CD4-positive, alpha-beta T cell (primary cell): ENCODE data around the gene SYT9. TPM values are rescaled to one million over a fixed set of nuclear protein-coding genes. Genes with fewer than 3 reads are reported as not detected.

Experiments used
- ATAC-seq: fragments of 200-7000 bp; cut with Tn5 transposase; one replicate; pipeline ENCODE4 v1.10.0; 2022; ENCODE audit warnings: mild to moderate bottlenecking; ENCODE audit not compliant: poor library complexity
- CTCF ChIA-PET: fragments of 350-600 bp; sonication (Branson Sonifier 250); formaldehyde crosslinking; loops from one replicate; lab custom pipeline; 2021; ENCODE audit warnings: antibody characterized with exemption, inconsistent platforms; lab: Charles Lee
- POLR2A ChIA-PET: fragments of 350-600 bp; sonication (Branson Sonifier 250); formaldehyde crosslinking; loops from one replicate; lab custom pipeline; 2021; ENCODE audit warnings: antibody characterized with exemption, inconsistent platforms; lab: Charles Lee
- DNase-seq, 14 experiments: peaks; one replicate each; pipeline ENCODE4 v3.0.0-alpha.2; 2013 to 2020; ENCODE audit warnings: mixed read lengths in 2 of 14
- H3K27ac ChIP-seq, 2 donors: one replicate each; pipeline versions ENCODE4 v1.5.1 to v1.7.0; 2013; ENCODE audit warnings: low read length in 2 of 2, low read depth in 1 of 2, mild to moderate bottlenecking in 1 of 2
- H3K27me3 ChIP-seq, 2 experiments: 1 replicate in 1 of 2; 2 replicates in 1 of 2; pipeline versions ENCODE4 v1.6.1 to v1.7.0; 2013; ENCODE audit warnings: low read length in 2 of 2, control low read depth in 1 of 2, mild to moderate bottlenecking in 1 of 2, moderate library complexity in 1 of 2; ENCODE audit not compliant: insufficient read depth in 2 of 2, control insufficient read depth in 1 of 2
- H3K36me3 ChIP-seq: one replicate; pipeline ENCODE4 v1.6.1; 2013; ENCODE audit warnings: low read length, control low read depth; ENCODE audit not compliant: insufficient read depth
- H3K4me1 ChIP-seq: one replicate; pipeline ENCODE4 v1.6.1; 2013; ENCODE audit warnings: low read length, control low read depth; ENCODE audit not compliant: insufficient read depth
- H3K4me3 ChIP-seq: one replicate; pipeline ENCODE4 v1.5.1; 2013; ENCODE audit warnings: mild to moderate bottlenecking, low read length, moderate library complexity
- H3K9me3 ChIP-seq, 2 experiments: 1 replicate in 1 of 2; 2 replicates in 1 of 2; pipeline versions ENCODE4 v1.6.1 to v1.7.0; 2013; ENCODE audit warnings: low read length in 2 of 2, mild to moderate bottlenecking in 2 of 2, control low read depth in 1 of 2, moderate library complexity in 1 of 2; ENCODE audit not compliant: control insufficient read depth in 1 of 2, insufficient read depth in 1 of 2
- H3K27ac Mint-ChIP-seq: one replicate; pipeline ENCODE4 v1.8.0; 2020; ENCODE audit warnings: mixed read lengths
- H3K27me3 Mint-ChIP-seq: one replicate; pipeline ENCODE4 v1.8.0; 2021; ENCODE audit warnings: mixed read lengths
- H3K36me3 Mint-ChIP-seq: one replicate; pipeline ENCODE4 v1.8.0; 2021; ENCODE audit warnings: low read depth, mixed read lengths
- H3K4me1 Mint-ChIP-seq: one replicate; pipeline ENCODE4 v1.8.0; 2021; ENCODE audit warnings: low read depth, mixed read lengths
- H3K4me3 Mint-ChIP-seq: one replicate; pipeline ENCODE4 v1.8.0; 2020; ENCODE audit warnings: mild to moderate bottlenecking, mixed read lengths
- H3K9me3 Mint-ChIP-seq: one replicate; pipeline ENCODE4 v1.8.0; 2020; ENCODE audit warnings: mixed read lengths
- intact Hi-C, 2 experiments: fragments of 100-400 bp; cut with DNase I in 1 of 2; cut with micrococcal nuclease in 1 of 2; formaldehyde crosslinking; loops; one replicate each; pipeline versions ENCODE4 v1.15.1 to v1.9.0; 2023 to 2025; cut with DNase I, micrococcal nuclease
- total RNA-seq, 174 experiments: library from RNA in 2 of 174; stranded (reverse) in 2 of 174; gene quantifications; one replicate each; pipeline ENCODE4 v1.2.3 and lab custom pipeline; 2021 to 2026
- TF ChIP-seq, protein P1 (sequence below): fragments of 200-600 bp; IDR thresholded peaks from one replicate; pipeline ENCODE4 v1.8.0; 2022; ENCODE audit warnings: antibody characterized with exemption, mild to moderate bottlenecking

SYT9 gene
- total RNA-seq, 2 experiments from 2014 or later: not detected

DNA sequence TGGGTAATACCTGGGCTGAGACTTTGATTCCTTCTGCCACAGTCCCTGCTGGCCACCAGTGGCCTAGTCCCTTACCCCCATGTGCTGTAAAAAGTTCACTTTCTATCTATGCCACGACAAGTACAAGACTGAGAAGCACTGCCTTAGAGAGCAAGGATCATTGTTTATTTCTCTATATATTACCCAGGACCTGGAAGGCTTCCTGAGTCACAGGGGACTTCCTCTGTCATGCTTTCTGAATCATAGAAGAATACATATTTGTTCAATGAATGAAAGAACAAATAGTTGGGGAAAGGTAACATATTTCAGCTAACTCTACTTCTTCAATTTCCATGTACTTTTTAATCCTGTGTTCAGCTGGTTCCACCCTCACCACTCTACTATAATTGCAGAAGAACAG, 5.5 kb upstream of the SYT9 start:
- no peak overlapping the region for H3K27ac ChIP-seq
- no peaks in the 10 kb centered on the region for H3K36me3 ChIP-seq
- H3K4me1 ChIP-seq: no peaks in the 10 kb centered on the region
- H3K9me3 ChIP-seq: no peaks in the 10 kb centered on the region
- intact Hi-C loops: no loop called here
- no peak overlapping the region for H3K4me3 ChIP-seq
- Mint-ChIP-seq H3K36me3 (no peaks in the 10 kb centered on the region), H3K27me3 (peaks cover 47% of the 10 kb centered on the region), H3K9me3 (no peaks in the 10 kb centered on the region), H3K4me3 (no peak overlapping the region), H3K27ac (no peak overlapping the region), H3K4me1 (no peaks in the 10 kb centered on the region)
- ATAC-seq (no peak), DNase-seq (no peak)
- TF ChIP-seq, protein P1, sequence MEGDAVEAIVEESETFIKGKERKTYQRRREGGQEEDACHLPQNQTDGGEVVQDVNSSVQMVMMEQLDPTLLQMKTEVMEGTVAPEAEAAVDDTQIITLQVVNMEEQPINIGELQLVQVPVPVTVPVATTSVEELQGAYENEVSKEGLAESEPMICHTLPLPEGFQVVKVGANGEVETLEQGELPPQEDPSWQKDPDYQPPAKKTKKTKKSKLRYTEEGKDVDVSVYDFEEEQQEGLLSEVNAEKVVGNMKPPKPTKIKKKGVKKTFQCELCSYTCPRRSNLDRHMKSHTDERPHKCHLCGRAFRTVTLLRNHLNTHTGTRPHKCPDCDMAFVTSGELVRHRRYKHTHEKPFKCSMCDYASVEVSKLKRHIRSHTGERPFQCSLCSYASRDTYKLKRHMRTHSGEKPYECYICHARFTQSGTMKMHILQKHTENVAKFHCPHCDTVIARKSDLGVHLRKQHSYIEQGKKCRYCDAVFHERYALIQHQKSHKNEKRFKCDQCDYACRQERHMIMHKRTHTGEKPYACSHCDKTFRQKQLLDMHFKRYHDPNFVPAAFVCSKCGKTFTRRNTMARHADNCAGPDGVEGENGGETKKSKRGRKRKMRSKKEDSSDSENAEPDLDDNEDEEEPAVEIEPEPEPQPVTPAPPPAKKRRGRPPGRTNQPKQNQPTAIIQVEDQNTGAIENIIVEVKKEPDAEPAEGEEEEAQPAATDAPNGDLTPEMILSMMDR: no peak
- POLR2A ChIA-PET: no interaction called here
- peaks cover 13% of the 10 kb centered on the region in 2 experiments for H3K27me3 ChIP-seq
- CTCF ChIA-PET: no interaction called here

DNA sequence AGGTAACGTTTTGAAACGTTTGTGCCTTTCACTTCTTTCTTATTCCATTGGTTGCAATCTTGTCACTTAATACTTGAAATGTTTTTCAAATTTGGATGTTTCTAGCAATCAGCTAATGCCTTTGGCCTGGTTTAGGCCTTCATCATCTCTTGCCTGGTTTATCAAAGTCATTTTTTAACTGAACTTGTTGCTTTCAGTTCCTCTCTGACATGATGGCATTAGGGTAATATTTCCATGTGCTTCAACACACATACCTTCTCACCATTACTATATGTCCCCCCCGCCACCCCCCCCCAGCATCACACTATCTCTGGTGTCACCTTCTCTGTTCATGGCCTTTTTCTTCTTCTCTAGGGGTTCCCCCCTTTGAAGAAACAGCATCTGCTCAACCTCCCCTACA, 1.5 kb upstream of the SYT9 start:
- CTCF ChIA-PET: no interaction called here
- Histone ChIP-seq H3K4me1 (peaks cover 5% of the 10 kb centered on the region), H3K9me3 (peaks cover 0 to 11% of the 10 kb centered on the region in 2 experiments), H3K36me3 (no peaks in the 10 kb centered on the region), H3K27me3 (peaks cover 38 to 46% of the 10 kb centered on the region in 2 experiments), H3K27ac (no peak overlapping the region), H3K4me3 (no peak overlapping the region)
- intact Hi-C loops: no loop called here
- Mint-ChIP-seq H3K36me3 (no peaks in the 10 kb centered on the region), H3K9me3 (no peaks in the 10 kb centered on the region), H3K27ac (no peak overlapping the region), H3K4me1 (no peaks in the 10 kb centered on the region), H3K4me3 (no peak overlapping the region), H3K27me3 (peaks cover 53% of the 10 kb centered on the region)
- TF ChIP-seq, protein P1: no peak
- ATAC-seq: no peak
- POLR2A ChIA-PET: no interaction called here
- DNase-seq: no peak

DNA sequence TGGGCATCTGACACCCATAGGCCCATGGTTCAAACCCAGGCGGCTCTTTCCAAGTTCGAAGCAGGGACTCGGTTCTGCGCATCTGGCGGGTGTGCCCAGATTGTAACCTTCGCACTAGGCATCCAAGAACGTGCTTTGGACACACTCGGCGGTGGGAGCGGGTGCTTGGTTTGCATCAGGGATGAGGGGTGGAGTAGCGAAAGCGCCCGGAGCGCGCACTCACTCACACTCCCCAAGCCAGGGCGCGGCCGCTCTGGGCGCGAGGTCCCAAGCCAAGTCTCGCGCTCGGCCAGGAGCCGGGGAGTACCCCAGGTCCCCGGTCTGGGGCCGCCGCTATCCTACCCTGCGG, 243 bp upstream of the SYT9 start:
- Histone ChIP-seq H3K27ac (no peak overlapping the region), H3K9me3 (peaks cover 0 to 11% of the 10 kb centered on the region in 2 experiments), H3K27me3 (peaks cover 36 to 50% of the 10 kb centered on the region in 2 experiments), H3K4me1 (peaks cover 5% of the 10 kb centered on the region), H3K4me3 (no peak overlapping the region), H3K36me3 (no peaks in the 10 kb centered on the region)
- Mint-ChIP-seq H3K4me1 (no peaks in the 10 kb centered on the region), H3K27ac (no peak overlapping the region), H3K36me3 (no peaks in the 10 kb centered on the region), H3K9me3 (no peaks in the 10 kb centered on the region), H3K4me3 (no peak overlapping the region), H3K27me3 (peaks cover 62% of the 10 kb centered on the region)
- no peak for ATAC-seq
- intact Hi-C loops: no loop called here
- ChIA-PET CTCF (no interaction called here), POLR2A (no interaction called here)
- TF ChIP-seq, protein P1: no peak
- no peak for DNase-seq
